KOPT-K1 (cell line): Measurements from ENCODE around the gene SYNGR3.
A peak's percentile ranks its signal among the peaks of the same experiment; 100 is the strongest.

Experiments used
- H3K27ac ChIP-seq: fragments of 200-600 bp; sonication (generic); 2 replicates; pipeline ENCODE4 v1.5.1; 2016; ENCODE audit warnings: antibody characterized with exemption, mild to moderate bottlenecking, low read depth, low read length; ENCODE audit not compliant: poor library complexity, severe bottlenecking
- H3K36me3 ChIP-seq: fragments of 200-600 bp; sonication (generic); 2 replicates; pipeline ENCODE4 v1.5.1; 2017; ENCODE audit warnings: antibody characterized with exemption, mild to moderate bottlenecking, low read length, moderate library complexity; ENCODE audit not compliant: insufficient read depth
- H3K9me3 ChIP-seq: fragments of 200-600 bp; sonication (generic); 2 replicates; pipeline ENCODE4 v1.5.1; 2017; ENCODE audit warnings: antibody characterized with exemption, low read length, mild to moderate bottlenecking; ENCODE audit not compliant: insufficient read depth, poor library complexity, severe bottlenecking

Gene SYNGR3

GRCh38 chr16:1966460-1966859, 23.3 kb upstream of the SYNGR3 start, which contains the start of gene RNF151:
Gene RNF151, plus strand, starts transcription at chr16:1966856. Its CDS starts 26 bp downstream, at chr16:1966882.
- H3K9me3 ChIP-seq, result no peaks in the 10 kb centered on the region
- peak within 1 kb of the TSS; percentile 81 for H3K27ac ChIP-seq
- peaks cover 27% of the 10 kb centered on the region for H3K36me3 ChIP-seq

GRCh38 chr16:1968146-1968953, 21.4 kb upstream of the SYNGR3 start:
- Histone ChIP-seq H3K27ac (no peak overlapping the region), H3K9me3 (no peaks in the 10 kb centered on the region), H3K36me3 (peaks cover 8% of the 10 kb centered on the region)

GRCh38 chr16:1971796-1972489, 17.8 kb upstream of the SYNGR3 start, which contains the start of gene TBL3:
Gene TBL3, plus strand, starts transcription at chr16:1972053. Its CDS starts 112 bp downstream, at chr16:1972165.
- Histone ChIP-seq H3K27ac (peak within 1 kb of the TSS; percentile 77), H3K36me3 (peaks cover 29% of the 10 kb centered on the region), H3K9me3 (no peaks in the 10 kb centered on the region)

- Histone ChIP-seq H3K9me3 (no peaks in the 10 kb centered on the region), H3K27ac (peak overlapping the region; percentile 77), H3K36me3 (peaks cover 34% of the 10 kb centered on the region)
These were observed 17.3 kb upstream of the SYNGR3 start for GRCh38 chr16:1972490-1972877.

GRCh38 chr16:1973461-1974156, 16.2 kb upstream of the SYNGR3 start:
- Histone ChIP-seq H3K36me3 (peaks cover 46% of the 10 kb centered on the region), H3K9me3 (no peaks in the 10 kb centered on the region), H3K27ac (no peak overlapping the region)

- H3K9me3 ChIP-seq, result no peaks in the 10 kb centered on the region
- H3K27ac ChIP-seq, result no peak overlapping the region
- peaks cover 50% of the 10 kb centered on the region for H3K36me3 ChIP-seq
These were observed 15.4 kb upstream of the SYNGR3 start for GRCh38 chr16:1974157-1975070.

- peaks cover 54% of the 10 kb centered on the region for H3K36me3 ChIP-seq
- no peaks in the 10 kb centered on the region for H3K9me3 ChIP-seq
- no peak overlapping the region for H3K27ac ChIP-seq
These were observed 14.1 kb upstream of the SYNGR3 start for GRCh38 chr16:1975432-1976215.

- H3K9me3 ChIP-seq, result no peaks in the 10 kb centered on the region
- no peak overlapping the region for H3K27ac ChIP-seq
- peaks cover 54% of the 10 kb centered on the region for H3K36me3 ChIP-seq
These were observed 13.6 kb upstream of the SYNGR3 start for GRCh38 chr16:1976216-1976520.

- Histone ChIP-seq H3K27ac (no peak overlapping the region), H3K9me3 (no peaks in the 10 kb centered on the region), H3K36me3 (peaks cover 54% of the 10 kb centered on the region)
These were observed 12.6 kb upstream of the SYNGR3 start for GRCh38 chr16:1976951-1977874.

GRCh38 chr16:1977875-1978268, 11.9 kb upstream of the SYNGR3 start:
- H3K36me3 ChIP-seq, result peaks cover 54% of the 10 kb centered on the region
- no peak overlapping the region for H3K27ac ChIP-seq
- no peaks in the 10 kb centered on the region for H3K9me3 ChIP-seq

GRCh38 chr16:1978476-1979120, 11.2 kb upstream of the SYNGR3 start:
- Histone ChIP-seq H3K9me3 (no peaks in the 10 kb centered on the region), H3K36me3 (peaks cover 54% of the 10 kb centered on the region), H3K27ac (no peak overlapping the region)

GRCh38 chr16:1979271-1980029, 10.3 kb upstream of the SYNGR3 start:
- peaks cover 50% of the 10 kb centered on the region for H3K36me3 ChIP-seq
- no peak overlapping the region for H3K27ac ChIP-seq
- no peaks in the 10 kb centered on the region for H3K9me3 ChIP-seq
